GM12873 (cell line): ENCODE measurements around the gene GTF2A1L.

Source experiments
- TF ChIP-seq, protein P1 (sequence below): IDR thresholded peaks from 2 replicates; pipeline ENCODE4 v1.5.1; 2012; ENCODE audit warnings: low read depth, mild to moderate bottlenecking, moderate library complexity, low read length, control low read depth; ENCODE audit not compliant: insufficient read depth; ENCODE audit errors: missing control alignments

Gene GTF2A1L

GRCh38 chr2:48727560-48727959 lies 109.9 kb downstream of the GTF2A1L start:
- TF ChIP-seq, protein P1, sequence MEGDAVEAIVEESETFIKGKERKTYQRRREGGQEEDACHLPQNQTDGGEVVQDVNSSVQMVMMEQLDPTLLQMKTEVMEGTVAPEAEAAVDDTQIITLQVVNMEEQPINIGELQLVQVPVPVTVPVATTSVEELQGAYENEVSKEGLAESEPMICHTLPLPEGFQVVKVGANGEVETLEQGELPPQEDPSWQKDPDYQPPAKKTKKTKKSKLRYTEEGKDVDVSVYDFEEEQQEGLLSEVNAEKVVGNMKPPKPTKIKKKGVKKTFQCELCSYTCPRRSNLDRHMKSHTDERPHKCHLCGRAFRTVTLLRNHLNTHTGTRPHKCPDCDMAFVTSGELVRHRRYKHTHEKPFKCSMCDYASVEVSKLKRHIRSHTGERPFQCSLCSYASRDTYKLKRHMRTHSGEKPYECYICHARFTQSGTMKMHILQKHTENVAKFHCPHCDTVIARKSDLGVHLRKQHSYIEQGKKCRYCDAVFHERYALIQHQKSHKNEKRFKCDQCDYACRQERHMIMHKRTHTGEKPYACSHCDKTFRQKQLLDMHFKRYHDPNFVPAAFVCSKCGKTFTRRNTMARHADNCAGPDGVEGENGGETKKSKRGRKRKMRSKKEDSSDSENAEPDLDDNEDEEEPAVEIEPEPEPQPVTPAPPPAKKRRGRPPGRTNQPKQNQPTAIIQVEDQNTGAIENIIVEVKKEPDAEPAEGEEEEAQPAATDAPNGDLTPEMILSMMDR, result no peak

DNA sequence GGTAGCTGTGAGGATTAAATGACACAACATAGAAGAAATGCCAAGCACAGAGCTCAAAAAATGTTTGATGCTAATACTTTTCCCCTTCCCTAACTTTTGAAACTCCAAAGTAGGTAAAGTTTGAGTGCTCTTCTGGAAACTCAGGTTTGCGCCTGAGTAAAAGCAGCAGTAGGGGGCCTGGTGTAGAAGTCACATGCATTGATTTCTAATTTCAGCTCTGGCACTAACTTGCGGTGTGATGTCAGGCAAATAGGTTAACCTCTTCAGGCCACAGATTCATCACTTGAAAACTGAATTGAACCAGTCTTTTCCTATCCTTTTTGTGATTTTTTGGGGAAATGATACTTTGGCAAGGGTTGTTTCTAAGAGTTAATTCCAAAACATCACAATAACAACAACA lies 110.6 kb downstream of the GTF2A1L start:
- TF ChIP-seq, protein P1, result no peak

- TF ChIP-seq, protein P1, result no peak
These were observed 111.2 kb downstream of the GTF2A1L start for GRCh38 chr2:48728840-48729239.
